CD4-positive, alpha-beta T cell (primary cell): ENCODE results near the gene GRIK5. TPM values are rescaled to one million over a fixed set of nuclear protein-coding genes. Genes with fewer than 3 reads are reported as not detected.

Experiments used
- ATAC-seq: fragments of 200-7000 bp; cut with Tn5 transposase; one replicate; pipeline ENCODE4 v1.10.0; 2022; ENCODE audit warnings: mild to moderate bottlenecking; ENCODE audit not compliant: poor library complexity
- CTCF ChIA-PET: fragments of 350-600 bp; sonication (Branson Sonifier 250); formaldehyde crosslinking; loops from one replicate; lab custom pipeline; 2021; ENCODE audit warnings: antibody characterized with exemption, inconsistent platforms; lab: Charles Lee
- POLR2A ChIA-PET: fragments of 350-600 bp; sonication (Branson Sonifier 250); formaldehyde crosslinking; loops from one replicate; lab custom pipeline; 2021; ENCODE audit warnings: antibody characterized with exemption, inconsistent platforms; lab: Charles Lee
- DNase-seq, 14 experiments: peaks; one replicate each; pipeline ENCODE4 v3.0.0-alpha.2; 2013 to 2020; ENCODE audit warnings: mixed read lengths in 2 of 14
- H3K27ac ChIP-seq, 2 donors: one replicate each; pipeline versions ENCODE4 v1.5.1 to v1.7.0; 2013; ENCODE audit warnings: low read length in 2 of 2, low read depth in 1 of 2, mild to moderate bottlenecking in 1 of 2
- H3K27me3 ChIP-seq, 2 experiments: 1 replicate in 1 of 2; 2 replicates in 1 of 2; pipeline versions ENCODE4 v1.6.1 to v1.7.0; 2013; ENCODE audit warnings: low read length in 2 of 2, control low read depth in 1 of 2, mild to moderate bottlenecking in 1 of 2, moderate library complexity in 1 of 2; ENCODE audit not compliant: insufficient read depth in 2 of 2, control insufficient read depth in 1 of 2
- H3K36me3 ChIP-seq: one replicate; pipeline ENCODE4 v1.6.1; 2013; ENCODE audit warnings: low read length, control low read depth; ENCODE audit not compliant: insufficient read depth
- H3K4me1 ChIP-seq: one replicate; pipeline ENCODE4 v1.6.1; 2013; ENCODE audit warnings: low read length, control low read depth; ENCODE audit not compliant: insufficient read depth
- H3K4me3 ChIP-seq: one replicate; pipeline ENCODE4 v1.5.1; 2013; ENCODE audit warnings: mild to moderate bottlenecking, low read length, moderate library complexity
- H3K9me3 ChIP-seq, 2 experiments: 1 replicate in 1 of 2; 2 replicates in 1 of 2; pipeline versions ENCODE4 v1.6.1 to v1.7.0; 2013; ENCODE audit warnings: low read length in 2 of 2, mild to moderate bottlenecking in 2 of 2, control low read depth in 1 of 2, moderate library complexity in 1 of 2; ENCODE audit not compliant: control insufficient read depth in 1 of 2, insufficient read depth in 1 of 2
- H3K27ac Mint-ChIP-seq: one replicate; pipeline ENCODE4 v1.8.0; 2020; ENCODE audit warnings: mixed read lengths
- H3K27me3 Mint-ChIP-seq: one replicate; pipeline ENCODE4 v1.8.0; 2021; ENCODE audit warnings: mixed read lengths
- H3K36me3 Mint-ChIP-seq: one replicate; pipeline ENCODE4 v1.8.0; 2021; ENCODE audit warnings: low read depth, mixed read lengths
- H3K4me1 Mint-ChIP-seq: one replicate; pipeline ENCODE4 v1.8.0; 2021; ENCODE audit warnings: low read depth, mixed read lengths
- H3K4me3 Mint-ChIP-seq: one replicate; pipeline ENCODE4 v1.8.0; 2020; ENCODE audit warnings: mild to moderate bottlenecking, mixed read lengths
- H3K9me3 Mint-ChIP-seq: one replicate; pipeline ENCODE4 v1.8.0; 2020; ENCODE audit warnings: mixed read lengths
- intact Hi-C, 2 experiments: fragments of 100-400 bp; cut with DNase I in 1 of 2; cut with micrococcal nuclease in 1 of 2; formaldehyde crosslinking; loops; one replicate each; pipeline versions ENCODE4 v1.15.1 to v1.9.0; 2023 to 2025; cut with DNase I, micrococcal nuclease
- total RNA-seq, 174 experiments: library from RNA in 2 of 174; stranded (reverse) in 2 of 174; gene quantifications; one replicate each; pipeline ENCODE4 v1.2.3 and lab custom pipeline; 2021 to 2026
- TF ChIP-seq, protein P1 (sequence below): fragments of 200-600 bp; IDR thresholded peaks from one replicate; pipeline ENCODE4 v1.8.0; 2022; ENCODE audit warnings: antibody characterized with exemption, mild to moderate bottlenecking

Gene GRIK5
- total RNA-seq, 2 experiments from 2014 or later, result 0.66 to 0.75 TPM

DNA sequence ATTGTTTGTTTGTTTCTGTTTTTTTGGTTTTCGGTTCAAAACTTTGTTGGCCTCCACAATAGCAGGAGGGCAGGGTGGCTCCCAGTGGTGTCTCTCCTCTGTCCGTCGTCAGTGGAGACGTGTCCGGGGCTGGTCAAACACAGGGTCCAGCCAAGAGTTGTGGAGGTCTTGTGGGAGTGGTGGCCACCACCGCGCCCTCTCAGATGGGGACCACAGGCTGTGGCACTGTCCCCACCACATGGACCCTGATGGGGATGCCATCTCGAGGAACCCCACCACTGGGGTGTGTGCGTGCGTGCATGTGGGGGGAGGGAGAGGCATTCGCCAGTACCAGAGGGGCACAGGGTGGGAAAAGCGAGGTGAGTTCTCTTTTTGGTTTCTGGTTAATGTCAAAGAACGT lies 19.8 kb upstream of the GRIK5 start:
- Histone ChIP-seq H3K27ac (no peak overlapping the region), H3K4me1 (peaks cover 25% of the 10 kb centered on the region), H3K9me3 (no peaks in the 10 kb centered on the region), H3K27me3 (no peaks in the 10 kb centered on the region), H3K36me3 (peaks cover 25% of the 10 kb centered on the region), H3K4me3 (no peak overlapping the region)
- Mint-ChIP-seq H3K36me3 (peaks cover 28% of the 10 kb centered on the region), H3K9me3 (no peaks in the 10 kb centered on the region), H3K27me3 (no peaks in the 10 kb centered on the region), H3K27ac (no peak overlapping the region), H3K4me1 (peaks cover 18% of the 10 kb centered on the region), H3K4me3 (no peak overlapping the region)
- TF ChIP-seq, protein P1, sequence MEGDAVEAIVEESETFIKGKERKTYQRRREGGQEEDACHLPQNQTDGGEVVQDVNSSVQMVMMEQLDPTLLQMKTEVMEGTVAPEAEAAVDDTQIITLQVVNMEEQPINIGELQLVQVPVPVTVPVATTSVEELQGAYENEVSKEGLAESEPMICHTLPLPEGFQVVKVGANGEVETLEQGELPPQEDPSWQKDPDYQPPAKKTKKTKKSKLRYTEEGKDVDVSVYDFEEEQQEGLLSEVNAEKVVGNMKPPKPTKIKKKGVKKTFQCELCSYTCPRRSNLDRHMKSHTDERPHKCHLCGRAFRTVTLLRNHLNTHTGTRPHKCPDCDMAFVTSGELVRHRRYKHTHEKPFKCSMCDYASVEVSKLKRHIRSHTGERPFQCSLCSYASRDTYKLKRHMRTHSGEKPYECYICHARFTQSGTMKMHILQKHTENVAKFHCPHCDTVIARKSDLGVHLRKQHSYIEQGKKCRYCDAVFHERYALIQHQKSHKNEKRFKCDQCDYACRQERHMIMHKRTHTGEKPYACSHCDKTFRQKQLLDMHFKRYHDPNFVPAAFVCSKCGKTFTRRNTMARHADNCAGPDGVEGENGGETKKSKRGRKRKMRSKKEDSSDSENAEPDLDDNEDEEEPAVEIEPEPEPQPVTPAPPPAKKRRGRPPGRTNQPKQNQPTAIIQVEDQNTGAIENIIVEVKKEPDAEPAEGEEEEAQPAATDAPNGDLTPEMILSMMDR, result no peak
- DNase-seq (no peak), ATAC-seq (no peak)
- ChIA-PET CTCF (no interaction called here), POLR2A (no interaction called here)
- intact Hi-C loops, result no loop called here

DNA sequence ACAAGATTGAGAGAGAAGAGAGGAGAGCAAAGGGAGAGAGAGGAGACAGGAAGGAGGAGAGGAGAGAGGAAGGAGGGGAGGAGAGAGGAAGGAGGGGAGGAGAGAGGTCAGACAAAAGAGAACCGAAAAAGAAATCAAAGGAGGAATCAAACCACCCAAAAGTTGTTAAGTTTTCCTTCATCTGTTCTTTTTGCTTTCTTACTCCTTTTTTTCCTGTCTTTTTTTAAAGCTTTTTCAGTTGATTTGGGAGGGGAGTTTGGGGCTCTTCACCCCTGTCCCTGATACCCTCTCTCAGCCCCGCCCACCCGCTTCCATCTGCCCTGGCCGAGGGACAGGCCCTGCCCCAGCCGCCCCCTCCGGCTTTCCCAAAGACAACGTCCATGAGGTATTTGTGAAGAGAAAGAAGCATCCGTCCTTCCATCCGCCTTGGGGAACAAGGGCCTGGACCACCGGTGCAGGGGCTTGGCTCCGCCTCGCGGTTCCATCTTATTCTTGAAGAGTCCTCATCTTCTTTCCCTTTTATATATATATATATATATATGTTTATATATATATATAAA lies 19.3 kb upstream of the GRIK5 start:
- no peak overlapping the region for H3K4me3 ChIP-seq
- no peak for DNase-seq
- no peak overlapping the region for H3K27ac ChIP-seq
- H3K36me3 ChIP-seq, result peaks cover 20% of the 10 kb centered on the region
- intact Hi-C loops, result no loop called here
- peaks cover 25% of the 10 kb centered on the region for H3K4me1 ChIP-seq
- ChIA-PET CTCF (no interaction called here), POLR2A (no interaction called here)
- Mint-ChIP-seq H3K36me3 (peaks cover 23% of the 10 kb centered on the region), H3K27me3 (no peaks in the 10 kb centered on the region), H3K4me1 (peaks cover 18% of the 10 kb centered on the region), H3K4me3 (no peak overlapping the region), H3K9me3 (no peaks in the 10 kb centered on the region), H3K27ac (no peak overlapping the region)
- ATAC-seq, result no peak
- H3K27me3 ChIP-seq, result no peaks in the 10 kb centered on the region
- no peaks in the 10 kb centered on the region for H3K9me3 ChIP-seq
- TF ChIP-seq, protein P1, result no peak

DNA sequence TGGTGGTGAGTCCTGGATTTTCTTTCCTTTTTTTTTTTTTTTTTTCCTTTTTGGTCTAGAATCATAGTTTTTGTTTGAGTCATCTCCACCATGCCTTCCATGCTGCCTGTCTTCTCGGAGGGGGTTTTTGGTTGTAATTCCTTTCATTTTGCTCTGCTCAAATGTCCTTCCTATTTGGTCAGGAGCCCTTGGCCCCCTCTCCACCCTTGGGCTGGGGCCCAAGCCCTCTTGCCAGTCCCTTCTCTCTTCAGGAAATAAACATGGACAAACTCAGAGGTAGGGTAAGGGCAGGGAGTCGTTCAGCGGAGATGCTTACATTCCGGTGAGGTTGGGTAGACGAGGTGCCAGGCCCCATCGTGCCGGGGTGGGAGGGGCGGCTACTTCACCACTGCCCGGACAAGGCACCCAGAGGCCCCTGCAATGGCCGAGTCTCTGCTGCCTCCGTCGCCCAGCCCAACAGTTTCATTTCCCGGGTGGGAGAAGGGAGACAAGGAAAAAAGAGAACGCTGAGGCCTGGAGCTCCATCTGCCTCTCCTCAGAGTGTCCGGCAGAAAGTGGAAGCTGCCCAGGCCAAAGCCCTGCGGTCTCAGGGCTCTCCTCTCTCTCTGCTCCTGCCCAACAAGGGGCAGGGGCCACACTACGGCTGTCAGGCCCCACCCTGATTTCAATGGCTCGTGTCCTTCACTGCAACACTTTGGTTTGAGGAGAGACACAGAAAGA lies 18.6 kb upstream of the GRIK5 start:
- peaks cover 21% of the 10 kb centered on the region for H3K36me3 Mint-ChIP-seq
- Histone ChIP-seq H3K9me3 (no peaks in the 10 kb centered on the region), H3K4me1 (peaks cover 25% of the 10 kb centered on the region), H3K27ac (no peak overlapping the region), H3K36me3 (peaks cover 14% of the 10 kb centered on the region), H3K4me3 (no peak overlapping the region), H3K27me3 (no peaks in the 10 kb centered on the region)
- H3K27ac Mint-ChIP-seq, result no peak overlapping the region
- no peak for ATAC-seq
- H3K4me3 Mint-ChIP-seq, result no peak overlapping the region
- ChIA-PET POLR2A (no interaction called here), CTCF (no interaction called here)
- TF ChIP-seq, protein P1, result no peak
- no peaks in the 10 kb centered on the region for H3K27me3 Mint-ChIP-seq
- no peaks in the 10 kb centered on the region for H3K9me3 Mint-ChIP-seq
- intact Hi-C loops, result no loop called here
- DNase-seq, result no peak
- H3K4me1 Mint-ChIP-seq, result peaks cover 18% of the 10 kb centered on the region
